Activated T-helper 1 cell treated with anti-CD3 and anti-CD28 coated beads, Interleukin-12 subunit alpha, Interleukin-12 subunit beta, Interleukin-2, Interleukin-4 antibody, amounts not matched to agents 30 ng/mL and 10 ng/mL and 1 ng/mL, durations not matched to agents 14 hours and 24 hours and 36 hours (primary cell): ENCODE data around the gene ARHGDIB. TPM values are rescaled to one million over a fixed set of nuclear protein-coding genes. Genes with fewer than 3 reads are reported as not detected.
A peak's percentile ranks its signal among the peaks of the same experiment; 100 is the strongest.

ENCODE experiments used
- DNase-seq: peaks from one replicate; pipeline ENCODE4 v3.0.0; 2021; ENCODE audit warnings: low spot score
- H3K27ac Mint-ChIP-seq: one replicate; pipeline ENCODE4 v1.8.0; 2021; ENCODE audit warnings: mild to moderate bottlenecking, mixed read lengths
- H3K27me3 Mint-ChIP-seq: one replicate; pipeline ENCODE4 v1.8.0; 2022; ENCODE audit warnings: mild to moderate bottlenecking, moderate library complexity, mixed read lengths; ENCODE audit not compliant: insufficient read depth
- H3K36me3 Mint-ChIP-seq: one replicate; pipeline ENCODE4 v1.8.0; 2021; ENCODE audit warnings: low read depth, mixed read lengths
- H3K4me1 Mint-ChIP-seq: one replicate; pipeline ENCODE4 v1.8.0; 2021; ENCODE audit warnings: low read depth, mixed read lengths
- H3K4me3 Mint-ChIP-seq: one replicate; pipeline ENCODE4 v1.8.0; 2021; ENCODE audit warnings: mild to moderate bottlenecking, moderate library complexity, mixed read lengths
- H3K9me3 Mint-ChIP-seq: one replicate; pipeline ENCODE4 v1.8.0; 2021; ENCODE audit warnings: mixed read lengths
- intact Hi-C: fragments of 100-400 bp; cut with micrococcal nuclease; formaldehyde crosslinking; loops from one replicate; pipeline ENCODE4 v1.15.1; 2024
- total RNA-seq: library from RNA; stranded (reverse); gene quantifications from 2 replicates; pipeline ENCODE4 v1.2.3, GENCODE V29; 2022

ARHGDIB gene
- 494 and 511 TPM in 2 replicates for total RNA-seq

DNA sequence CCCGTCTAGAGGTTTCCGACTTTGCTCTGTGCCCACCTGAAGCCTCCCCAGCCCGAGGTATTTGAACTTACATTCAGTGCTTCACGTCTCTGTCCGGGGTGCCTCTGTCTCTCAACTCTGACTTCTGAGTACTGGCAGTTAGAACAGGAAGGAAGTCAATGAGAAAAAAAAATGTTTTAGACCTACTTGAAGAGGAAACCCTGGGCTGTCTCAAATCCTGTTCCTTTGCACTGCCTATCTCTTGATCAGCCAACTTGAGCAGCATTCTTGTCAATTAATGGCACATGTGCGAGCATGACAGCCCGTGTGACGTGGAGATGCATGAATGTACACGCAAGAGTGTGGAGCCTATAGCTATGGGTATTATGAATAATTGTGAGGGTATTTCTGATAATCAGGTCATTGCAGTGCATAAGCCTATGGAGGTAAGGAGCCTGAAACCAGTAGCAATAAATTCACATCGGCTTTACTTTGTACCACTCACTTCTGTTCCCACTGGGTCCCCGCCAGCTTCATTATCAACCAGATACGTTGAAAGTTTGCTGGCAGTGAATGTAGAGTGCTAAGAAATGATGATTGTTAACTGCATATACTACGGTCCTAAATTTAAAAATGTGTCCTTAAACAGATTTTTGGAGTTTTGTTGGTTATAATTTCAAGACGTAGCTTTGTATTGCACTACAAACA, at the start of gene ARHGDIB:
ARHGDIB (minus strand) TSS at position 136 of the 687 bp plus-strand sequence. CDS start 10,889 bp downstream, outside the sequence.
- peaks cover 60% of the 10 kb centered on the region for H3K4me1 Mint-ChIP-seq
- H3K27me3 Mint-ChIP-seq = no peaks in the 10 kb centered on the region
- intact Hi-C loops = loop anchor here (1.0 to 10.0 kb wide), 13 partner anchors 9 to 921 kb away; partner anchors contain the start of genes C12orf60, EPS8, STRAP and WBP11
- peak within 1 kb of the TSS; percentile 97 for H3K27ac Mint-ChIP-seq
- H3K36me3 Mint-ChIP-seq = peaks cover 21% of the 10 kb centered on the region
- peak; percentile 74 for DNase-seq
- H3K4me3 Mint-ChIP-seq = peak within 1 kb of the TSS; percentile 97
- no peaks in the 10 kb centered on the region for H3K9me3 Mint-ChIP-seq

DNA sequence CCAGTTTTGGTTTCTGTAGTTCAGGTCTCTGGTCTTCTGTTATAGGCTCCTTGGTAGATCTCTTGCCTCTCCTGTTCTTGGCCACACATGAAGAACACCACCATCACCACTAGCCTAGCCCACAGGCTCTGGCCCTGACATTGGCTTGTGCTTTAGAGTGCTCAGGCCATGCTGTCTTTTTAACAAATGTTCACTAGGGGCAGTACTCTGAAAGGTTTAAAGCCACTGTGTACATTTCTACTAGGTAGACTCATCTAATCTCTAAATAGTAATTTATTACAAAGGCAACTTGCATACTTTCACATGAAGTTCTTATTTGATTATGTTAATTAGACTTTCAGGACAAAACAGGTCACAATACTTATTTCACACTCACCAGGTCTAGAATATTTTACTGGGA, 49.8 kb upstream of the ARHGDIB start:
- DNase-seq = no peak

GRCh38 chr12:15007551-15007950, 46.1 kb upstream of the ARHGDIB start:
- no peaks in the 10 kb centered on the region for H3K9me3 Mint-ChIP-seq
- no peaks in the 10 kb centered on the region for H3K36me3 Mint-ChIP-seq
- no peak overlapping the region for H3K27ac Mint-ChIP-seq
- H3K27me3 Mint-ChIP-seq = peaks cover 45% of the 10 kb centered on the region
- intact Hi-C loops = no loop called here
- no peak for DNase-seq
- H3K4me1 Mint-ChIP-seq = no peaks in the 10 kb centered on the region
- H3K4me3 Mint-ChIP-seq = no peak overlapping the region

More for the DNA sequence above, 49.8 kb upstream of the ARHGDIB start:
- H3K27ac Mint-ChIP-seq = no peak overlapping the region
- H3K9me3 Mint-ChIP-seq = no peaks in the 10 kb centered on the region
- intact Hi-C loops = no loop called here
- H3K27me3 Mint-ChIP-seq = peaks cover 24% of the 10 kb centered on the region
- no peak overlapping the region for H3K4me3 Mint-ChIP-seq
- H3K36me3 Mint-ChIP-seq = no peaks in the 10 kb centered on the region
- no peaks in the 10 kb centered on the region for H3K4me1 Mint-ChIP-seq

- Mint-ChIP-seq H3K9me3 (no peaks in the 10 kb centered on the region), H3K27me3 (peaks cover 61% of the 10 kb centered on the region), H3K36me3 (no peaks in the 10 kb centered on the region), H3K4me3 (no peak overlapping the region), H3K27ac (no peak overlapping the region), H3K4me1 (no peaks in the 10 kb centered on the region)
- intact Hi-C loops = no loop called here
- DNase-seq = no peak
Observed at GRCh38 chr12:15005064-15005463, 43.7 kb upstream of the ARHGDIB start.

DNA sequence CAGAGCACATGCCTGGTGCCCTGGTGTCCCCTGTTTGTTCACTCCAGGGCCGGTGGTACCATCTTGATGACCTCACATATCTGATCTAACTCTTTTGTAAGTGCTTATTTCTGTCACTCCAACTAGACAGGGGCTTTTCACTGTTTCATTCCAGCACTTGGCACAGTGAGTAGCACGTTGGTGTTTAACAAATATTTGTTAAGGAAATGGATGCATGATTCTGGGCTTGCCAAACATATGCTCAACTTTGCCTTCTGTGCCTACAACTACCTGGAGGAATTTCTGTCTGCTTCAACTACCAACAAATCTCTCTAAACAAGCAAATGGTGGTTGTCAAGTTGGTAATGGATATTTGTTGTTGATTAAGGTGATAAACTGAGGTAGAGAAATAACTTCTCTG, 43.0 kb upstream of the ARHGDIB start:
- Mint-ChIP-seq H3K4me3 (no peak overlapping the region), H3K36me3 (no peaks in the 10 kb centered on the region), H3K9me3 (no peaks in the 10 kb centered on the region), H3K27me3 (peaks cover 65% of the 10 kb centered on the region), H3K4me1 (no peaks in the 10 kb centered on the region), H3K27ac (no peak overlapping the region)
- DNase-seq = no peak
- intact Hi-C loops = no loop called here

DNA sequence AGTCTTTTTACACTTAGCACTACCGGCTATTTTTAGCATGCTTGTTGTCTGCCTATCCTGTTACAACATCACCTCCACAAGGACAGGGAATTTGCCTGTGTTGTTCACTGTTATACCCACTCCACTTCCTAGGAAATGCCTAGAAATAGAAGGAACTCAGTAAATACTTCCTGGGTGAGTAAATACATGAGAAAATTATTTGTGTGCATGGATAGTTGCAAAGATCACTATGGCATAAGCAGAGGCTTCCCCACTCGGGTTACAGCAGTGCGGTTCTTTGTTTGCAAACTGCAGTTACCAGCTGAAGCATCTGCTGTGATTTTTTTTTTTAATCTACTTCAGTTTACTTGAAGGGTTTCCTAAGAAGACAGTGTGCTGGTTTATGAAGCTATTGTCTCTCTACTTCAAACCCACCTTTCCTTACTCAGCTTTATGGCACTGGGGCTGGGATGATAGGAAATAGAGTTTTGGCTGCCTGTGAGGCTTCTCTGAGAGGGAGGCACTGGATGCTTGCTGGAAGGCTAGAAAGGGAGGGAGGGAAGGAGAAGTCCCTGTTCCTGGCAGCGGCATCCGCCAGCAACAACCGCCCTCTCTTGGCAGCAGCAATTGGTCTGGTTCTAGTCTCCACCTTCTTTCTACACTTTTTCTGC, 40.5 kb upstream of the ARHGDIB start:
- no peaks in the 10 kb centered on the region for H3K4me1 Mint-ChIP-seq
- DNase-seq = no peak
- no peaks in the 10 kb centered on the region for H3K9me3 Mint-ChIP-seq
- no peaks in the 10 kb centered on the region for H3K36me3 Mint-ChIP-seq
- intact Hi-C loops = no loop called here
- H3K27me3 Mint-ChIP-seq = peaks cover 68% of the 10 kb centered on the region
- no peak overlapping the region for H3K27ac Mint-ChIP-seq
- no peak overlapping the region for H3K4me3 Mint-ChIP-seq

DNA sequence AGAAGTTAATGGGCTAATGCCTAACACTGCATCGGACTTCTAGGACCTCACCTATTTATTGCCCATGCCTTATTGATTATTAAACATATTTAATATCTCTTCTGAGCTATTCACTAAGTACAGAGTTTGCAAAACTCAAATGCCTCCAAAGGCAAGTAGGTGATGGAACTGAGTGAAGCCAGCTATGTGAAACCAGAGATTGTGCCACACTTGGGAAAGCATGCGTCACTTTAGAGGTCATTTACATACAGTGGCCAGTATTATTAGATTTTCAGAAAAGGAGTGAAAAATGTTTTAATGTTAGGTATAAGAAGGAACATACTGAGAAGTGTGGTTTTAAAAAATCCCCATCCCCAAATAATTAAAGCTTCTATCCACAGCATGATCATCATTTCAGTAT, 39.2 kb upstream of the ARHGDIB start:
- H3K27me3 Mint-ChIP-seq = peaks cover 60% of the 10 kb centered on the region
- peaks cover 2% of the 10 kb centered on the region for H3K4me1 Mint-ChIP-seq
- H3K4me3 Mint-ChIP-seq = no peak overlapping the region
- no peaks in the 10 kb centered on the region for H3K36me3 Mint-ChIP-seq
- H3K9me3 Mint-ChIP-seq = no peaks in the 10 kb centered on the region
- intact Hi-C loops = no loop called here
- DNase-seq = no peak
- H3K27ac Mint-ChIP-seq = no peak overlapping the region

DNA sequence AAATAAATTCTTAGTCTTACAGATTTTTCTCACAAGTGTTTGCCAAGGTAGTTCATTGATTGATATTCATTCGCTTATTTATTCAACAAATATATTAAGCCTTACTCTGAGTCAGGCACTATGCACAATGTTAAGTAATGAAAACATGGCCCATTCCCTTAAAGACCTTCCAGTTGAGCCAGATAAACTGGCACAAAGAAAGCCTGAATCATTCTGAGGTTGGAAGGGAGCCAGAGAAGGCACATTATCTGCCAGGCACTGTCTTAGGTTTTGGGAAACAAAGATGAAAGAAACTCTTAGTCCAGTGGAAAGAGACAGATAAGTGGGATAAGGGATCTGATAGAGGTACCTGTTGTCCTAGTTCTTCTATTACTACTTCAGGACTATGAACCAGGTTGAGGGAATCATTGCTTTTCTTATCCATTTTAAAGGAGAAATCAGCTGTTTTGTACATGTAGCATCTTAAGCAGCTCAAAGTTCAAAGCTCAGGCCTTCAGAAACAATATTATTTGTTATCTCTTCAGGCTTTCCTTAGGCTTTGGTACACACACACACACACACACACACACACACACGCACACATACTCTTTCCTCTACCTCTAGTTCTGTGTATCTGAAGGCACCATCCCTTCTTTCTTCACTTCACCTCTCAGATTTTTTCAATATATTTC, 38.4 kb upstream of the ARHGDIB start:
- intact Hi-C loops = no loop called here
- peaks cover 56% of the 10 kb centered on the region for H3K27me3 Mint-ChIP-seq

GRCh38 chr12:14999021-14999694, 37.8 kb upstream of the ARHGDIB start:
- intact Hi-C loops = no loop called here
- no peak overlapping the region for H3K27ac Mint-ChIP-seq
- H3K4me1 Mint-ChIP-seq = peaks cover 16% of the 10 kb centered on the region
- H3K27me3 Mint-ChIP-seq = peaks cover 51% of the 10 kb centered on the region
- H3K9me3 Mint-ChIP-seq = no peaks in the 10 kb centered on the region
- H3K36me3 Mint-ChIP-seq = no peaks in the 10 kb centered on the region
- no peak overlapping the region for H3K4me3 Mint-ChIP-seq
- DNase-seq = no peak

More for the DNA sequence above, 38.4 kb upstream of the ARHGDIB start:
- no peak overlapping the region for H3K27ac Mint-ChIP-seq
- H3K9me3 Mint-ChIP-seq = no peaks in the 10 kb centered on the region
- H3K4me1 Mint-ChIP-seq = peaks cover 9% of the 10 kb centered on the region
- no peaks in the 10 kb centered on the region for H3K36me3 Mint-ChIP-seq
- H3K4me3 Mint-ChIP-seq = no peak overlapping the region
- no peak for DNase-seq

DNA sequence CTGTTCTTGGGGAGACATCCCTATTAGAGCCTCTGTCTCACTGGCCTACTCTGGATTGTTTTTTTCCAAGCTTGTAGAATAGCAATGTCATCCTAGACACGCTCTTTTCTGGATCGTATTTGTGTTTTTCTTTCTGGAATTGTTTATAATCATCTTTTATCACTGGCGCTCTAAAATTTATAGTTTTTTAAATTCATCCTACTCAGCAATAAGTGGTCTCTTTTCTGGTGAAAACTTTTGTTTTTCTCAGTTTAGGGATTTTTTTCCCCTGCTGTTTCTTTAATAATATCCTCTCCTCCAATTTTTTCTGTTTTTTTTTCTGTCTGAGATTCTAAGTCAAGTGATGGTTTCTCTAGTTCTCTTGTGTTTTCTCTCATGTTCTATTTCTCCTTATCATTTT, 36.6 kb upstream of the ARHGDIB start:
- Mint-ChIP-seq H3K27ac (no peak overlapping the region), H3K4me1 (peaks cover 28% of the 10 kb centered on the region), H3K4me3 (no peak overlapping the region), H3K27me3 (peaks cover 41% of the 10 kb centered on the region), H3K9me3 (no peaks in the 10 kb centered on the region), H3K36me3 (no peaks in the 10 kb centered on the region)
- no peak for DNase-seq
- intact Hi-C loops = no loop called here

DNA sequence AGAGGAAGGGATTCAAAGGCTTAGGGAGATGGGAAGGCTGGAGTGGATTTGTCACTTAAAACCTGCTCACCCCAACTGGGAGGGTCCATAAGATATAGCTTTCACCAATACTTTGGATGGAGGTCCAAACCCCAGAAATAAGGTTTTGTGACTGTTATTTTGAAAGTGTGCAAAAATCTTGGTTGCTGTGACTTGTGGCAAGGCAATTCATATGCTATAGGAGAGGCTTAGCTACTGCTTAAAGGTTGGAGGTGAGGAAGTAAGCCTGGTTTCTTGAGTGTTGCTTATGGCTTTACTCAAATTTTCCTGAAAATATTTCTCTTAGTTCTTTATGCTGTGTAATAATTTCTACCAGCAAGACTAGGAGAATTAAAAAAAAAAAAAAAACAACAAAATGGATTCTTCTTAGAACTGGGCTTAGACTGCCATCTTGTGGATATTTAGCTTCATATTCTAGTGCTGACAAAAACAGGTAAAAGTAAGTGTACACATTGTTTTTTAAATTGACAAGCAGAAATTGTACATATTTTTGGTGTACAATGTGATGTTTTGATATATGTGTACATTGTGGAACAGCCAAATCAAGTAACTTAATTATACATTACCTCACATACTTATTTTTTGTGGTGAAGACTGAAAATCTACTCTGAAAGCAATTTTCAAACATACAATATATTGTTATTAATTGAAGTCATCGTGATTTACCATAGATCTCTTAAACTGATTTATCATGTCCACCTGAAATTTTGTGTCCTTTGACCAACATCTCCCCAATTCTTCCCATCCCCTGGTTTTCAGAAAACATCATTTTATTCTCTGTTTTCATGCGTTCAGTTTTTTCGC, 34.4 kb upstream of the ARHGDIB start:
- no peaks in the 10 kb centered on the region for H3K36me3 Mint-ChIP-seq
- intact Hi-C loops = loop anchor here (1.0 to 2.0 kb wide), 10 partner anchors 17 to 365 kb away; partner anchors contain the start of genes ARHGDIB, C12orf60, RERG and WBP11
- H3K9me3 Mint-ChIP-seq = peaks cover 8% of the 10 kb centered on the region
- DNase-seq = no peak
- no peak overlapping the region for H3K27ac Mint-ChIP-seq
- H3K4me1 Mint-ChIP-seq = peaks cover 28% of the 10 kb centered on the region
- peaks cover 27% of the 10 kb centered on the region for H3K27me3 Mint-ChIP-seq
- H3K4me3 Mint-ChIP-seq = no peak overlapping the region

- Mint-ChIP-seq H3K4me1 (peaks cover 32% of the 10 kb centered on the region), H3K36me3 (peaks cover 1% of the 10 kb centered on the region), H3K4me3 (no peak overlapping the region), H3K9me3 (peaks cover 18% of the 10 kb centered on the region), H3K27me3 (peaks cover 18% of the 10 kb centered on the region), H3K27ac (no peak overlapping the region)
- intact Hi-C loops = loop anchor here (1.0 to 2.0 kb wide), 6 partner anchors 16 to 364 kb away; partner anchors contain the start of gene ARHGDIB
- no peak for DNase-seq
Observed at GRCh38 chr12:14994610-14995009, 33.2 kb upstream of the ARHGDIB start.
